ENCODE measurements around the gene KRT28.

GRCh38 chr17:40801157-40801556 is 1.4 kb upstream of the KRT28 start:
- TF ChIP-seq POLR2AphosphoS2 (IDR thresholded peaks at IDR 0.05; ENCODE audit: low read depth, low read length) (no peak), ZBTB1 (CRISPR knock-in tag; IDR thresholded peaks at IDR 0.05; ENCODE audit: borderline replicate concordance) (no peak), ZMYM3 (CRISPR knock-in tag; IDR thresholded peaks at IDR 0.05) (no peak), ZNF407 (CRISPR knock-in tag; IDR thresholded peaks at IDR 0.05; ENCODE audit: not compliant biosample characterization) (no peak), NCOR1 (IDR thresholded peaks at IDR 0.05; ENCODE audit: borderline replicate concordance, low read length) (no peak), ONECUT2 (CRISPR knock-in tag; IDR thresholded peaks at IDR 0.05) (no peak), ZNF160 (CRISPR knock-in tag; IDR thresholded peaks at IDR 0.05) (no peak), ZBTB20 (CRISPR knock-in tag; IDR thresholded peaks at IDR 0.05; ENCODE audit: borderline replicate concordance, low read depth) (no peak), ZNF558 (CRISPR knock-in tag; IDR thresholded peaks at IDR 0.05; ENCODE audit: borderline replicate concordance) (no peak)
- TF ChIP-seq, protein P1, sequence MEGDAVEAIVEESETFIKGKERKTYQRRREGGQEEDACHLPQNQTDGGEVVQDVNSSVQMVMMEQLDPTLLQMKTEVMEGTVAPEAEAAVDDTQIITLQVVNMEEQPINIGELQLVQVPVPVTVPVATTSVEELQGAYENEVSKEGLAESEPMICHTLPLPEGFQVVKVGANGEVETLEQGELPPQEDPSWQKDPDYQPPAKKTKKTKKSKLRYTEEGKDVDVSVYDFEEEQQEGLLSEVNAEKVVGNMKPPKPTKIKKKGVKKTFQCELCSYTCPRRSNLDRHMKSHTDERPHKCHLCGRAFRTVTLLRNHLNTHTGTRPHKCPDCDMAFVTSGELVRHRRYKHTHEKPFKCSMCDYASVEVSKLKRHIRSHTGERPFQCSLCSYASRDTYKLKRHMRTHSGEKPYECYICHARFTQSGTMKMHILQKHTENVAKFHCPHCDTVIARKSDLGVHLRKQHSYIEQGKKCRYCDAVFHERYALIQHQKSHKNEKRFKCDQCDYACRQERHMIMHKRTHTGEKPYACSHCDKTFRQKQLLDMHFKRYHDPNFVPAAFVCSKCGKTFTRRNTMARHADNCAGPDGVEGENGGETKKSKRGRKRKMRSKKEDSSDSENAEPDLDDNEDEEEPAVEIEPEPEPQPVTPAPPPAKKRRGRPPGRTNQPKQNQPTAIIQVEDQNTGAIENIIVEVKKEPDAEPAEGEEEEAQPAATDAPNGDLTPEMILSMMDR (CRISPR knock-in tag; IDR thresholded peaks at IDR 0.05), result no peak
- TF ChIP-seq, protein P2, sequence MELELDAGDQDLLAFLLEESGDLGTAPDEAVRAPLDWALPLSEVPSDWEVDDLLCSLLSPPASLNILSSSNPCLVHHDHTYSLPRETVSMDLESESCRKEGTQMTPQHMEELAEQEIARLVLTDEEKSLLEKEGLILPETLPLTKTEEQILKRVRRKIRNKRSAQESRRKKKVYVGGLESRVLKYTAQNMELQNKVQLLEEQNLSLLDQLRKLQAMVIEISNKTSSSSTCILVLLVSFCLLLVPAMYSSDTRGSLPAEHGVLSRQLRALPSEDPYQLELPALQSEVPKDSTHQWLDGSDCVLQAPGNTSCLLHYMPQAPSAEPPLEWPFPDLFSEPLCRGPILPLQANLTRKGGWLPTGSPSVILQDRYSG (CRISPR knock-in tag; IDR thresholded peaks at IDR 0.05), result no peak
